Upper lobe of right lung (tissue), 1 donor: ENCODE data around the gene ZSWIM3. TPM values are rescaled to one million over a fixed set of nuclear protein-coding genes. Genes with fewer than 3 reads are reported as not detected.

Experiments used
- ATAC-seq: fragments of 200-7000 bp; cut with Tn5 transposase; one replicate; pipeline ENCODE4 v1.9.1; 2020; ENCODE audit warnings: mild to moderate bottlenecking, moderate library complexity
- DNase-seq: peaks from one replicate; pipeline ENCODE4 v3.0.0-alpha.2; 2020
- H3K27ac ChIP-seq: fragments of 200-600 bp; one replicate; pipeline ENCODE4 v1.8.0; 2022
- H3K27me3 ChIP-seq: fragments of 200-600 bp; one replicate; pipeline ENCODE4 v1.8.0; 2022; ENCODE audit warnings: mild to moderate bottlenecking
- H3K36me3 ChIP-seq: fragments of 200-600 bp; one replicate; pipeline ENCODE4 v1.8.0; 2022
- H3K4me1 ChIP-seq: fragments of 200-600 bp; one replicate; pipeline ENCODE4 v1.8.0; 2022
- H3K4me3 ChIP-seq: fragments of 200-600 bp; one replicate; pipeline ENCODE4 v1.8.0; 2022; ENCODE audit warnings: mild to moderate bottlenecking
- H3K9me3 ChIP-seq: fragments of 200-600 bp; one replicate; pipeline ENCODE4 v1.8.0; 2022
- CTCF ChIP-seq: fragments of 200-600 bp; IDR thresholded peaks from one replicate; pipeline ENCODE4 v1.8.0; 2022; ENCODE audit warnings: antibody characterized with exemption
- intact Hi-C: fragments of 100-400 bp; cut with DNase I; formaldehyde crosslinking; loops from one replicate; pipeline ENCODE4 v1.11.0; 2022
- total RNA-seq: library from RNA; stranded (reverse); fragmentation: NEBNext Ultra II Directional; extraction: Animal tissue kit (Norgen Biotek cat#: 25700); gene quantifications from one replicate; pipeline ENCODE4 v1.2.1, GENCODE V29; 2021
- donor health status: DM: no; HTN: yes; CAD: no; lungs with severe emphysema.

The ZSWIM3 gene
- total RNA-seq, 1 donor from 2014 or later = 4.0 TPM

GRCh38 chr20:45910670-45911485 is 53.5 kb downstream of the ZSWIM3 start:
- Histone ChIP-seq H3K4me1 (peaks cover 25% of the 10 kb centered on the region), H3K9me3 (no peaks in the 10 kb centered on the region), H3K27me3 (no peaks in the 10 kb centered on the region), H3K36me3 (no peaks in the 10 kb centered on the region), H3K27ac (peak overlapping the region; percentile 80), H3K4me3 (peak overlapping the region; percentile 58)
- intact Hi-C loops = no loop called here
- peak; percentile 94 for ATAC-seq
- peak; percentile 94 for DNase-seq
- TF ChIP-seq CTCF = no peak

- ATAC-seq = peak; percentile 12
Observed at GRCh38 chr20:45911486-45912343, 54.3 kb downstream of the ZSWIM3 start, which contains the start of gene PLTP. Gene PLTP (minus strand): TSS chr20:45912155. CDS start chr20:45911452, 703 bp downstream.

GRCh38 chr20:45912344-45912682 is 54.9 kb downstream of the ZSWIM3 start:
- intact Hi-C loops = no loop called here
- TF ChIP-seq CTCF = no peak
- no peaks in the 10 kb centered on the region for H3K27me3 ChIP-seq

More at GRCh38 chr20:45911486-45912343, 54.3 kb downstream of the ZSWIM3 start, which contains the start of gene PLTP:
- Histone ChIP-seq H3K36me3 (no peaks in the 10 kb centered on the region), H3K9me3 (no peaks in the 10 kb centered on the region), H3K4me1 (peaks cover 25% of the 10 kb centered on the region), H3K27ac (peak within 1 kb of the TSS; percentile 80), H3K27me3 (no peaks in the 10 kb centered on the region), H3K4me3 (peak within 1 kb of the TSS; percentile 58)
- TF ChIP-seq CTCF = no peak
- intact Hi-C loops = no loop called here
- peak; percentile 73 for DNase-seq

GRCh38 chr20:45913116-45913515 is 55.7 kb downstream of the ZSWIM3 start:
- intact Hi-C loops = no loop called here
- no peak overlapping the region for H3K4me3 ChIP-seq
- H3K4me1 ChIP-seq = peaks cover 29% of the 10 kb centered on the region
- DNase-seq = no peak
- H3K27me3 ChIP-seq = no peaks in the 10 kb centered on the region
- no peak overlapping the region for H3K27ac ChIP-seq
- no peak for ATAC-seq
- H3K36me3 ChIP-seq = no peaks in the 10 kb centered on the region
- H3K9me3 ChIP-seq = no peaks in the 10 kb centered on the region
- no peak for TF ChIP-seq CTCF

More at GRCh38 chr20:45912344-45912682, 54.9 kb downstream of the ZSWIM3 start:
- ATAC-seq (no peak), DNase-seq (no peak)
- peaks cover 25% of the 10 kb centered on the region for H3K4me1 ChIP-seq
- no peaks in the 10 kb centered on the region for H3K36me3 ChIP-seq
- peak overlapping the region; percentile 80 for H3K27ac ChIP-seq
- H3K9me3 ChIP-seq = no peaks in the 10 kb centered on the region
- H3K4me3 ChIP-seq = peak overlapping the region; percentile 58

GRCh38 chr20:45917790-45918141 is 60.4 kb downstream of the ZSWIM3 start:
- TF ChIP-seq CTCF = no peak
- Histone ChIP-seq H3K27me3 (no peaks in the 10 kb centered on the region), H3K4me1 (peaks cover 44% of the 10 kb centered on the region), H3K9me3 (no peaks in the 10 kb centered on the region), H3K36me3 (no peaks in the 10 kb centered on the region), H3K4me3 (no peak overlapping the region), H3K27ac (peak overlapping the region; percentile 67)
- ATAC-seq (no peak), DNase-seq (no peak)
- intact Hi-C loops = no loop called here
